H4 (cell line): ENCODE results near the gene BCLAF1. TPM values are rescaled to one million over a fixed set of nuclear protein-coding genes. Genes with fewer than 3 reads are reported as not detected.

Experiments used
- DNase-seq: peaks from one replicate; pipeline ENCODE4 v3.0.0-alpha.2; 2015; ENCODE audit warnings: low spot score
- total RNA-seq: library from RNA; depleted of rRNA; stranded (reverse); fragments of >200 nt; shearing (Covaris generic); gene quantifications from 2 replicates; pipeline ENCODE4 v1.2.3, GENCODE V29; 2014; rRNA removed

BCLAF1 gene
- 70.0 and 71.3 TPM in 2 replicates for total RNA-seq

GRCh38 chr6:136289579-136290409, at the start of gene BCLAF1:
Gene BCLAF1 (minus strand): TSS chr6:136289846. CDS start chr6:136279866, 9,980 bp downstream.
- peak; percentile 95 for DNase-seq

- DNase-seq: no peak
Observed at GRCh38 chr6:136338486-136338885, 48.8 kb upstream of the BCLAF1 start.

GRCh38 chr6:136337606-136338005, 48.0 kb upstream of the BCLAF1 start:
- no peak for DNase-seq

GRCh38 chr6:136337121-136337520, 47.5 kb upstream of the BCLAF1 start:
- no peak for DNase-seq

GRCh38 chr6:136335736-136336363, 46.2 kb upstream of the BCLAF1 start:
- DNase-seq: no peak

GRCh38 chr6:136334853-136335252, 45.2 kb upstream of the BCLAF1 start:
- DNase-seq: no peak

GRCh38 chr6:136334465-136334846, 44.8 kb upstream of the BCLAF1 start:
- DNase-seq: no peak

- DNase-seq: no peak
Observed at GRCh38 chr6:136333824-136334464, 44.3 kb upstream of the BCLAF1 start.

- DNase-seq: no peak
Observed at GRCh38 chr6:136331461-136331860, 41.8 kb upstream of the BCLAF1 start.

GRCh38 chr6:136330634-136331033, 41.0 kb upstream of the BCLAF1 start:
- DNase-seq: no peak

GRCh38 chr6:136326038-136326553, 36.5 kb upstream of the BCLAF1 start:
- DNase-seq: no peak

- no peak for DNase-seq
Observed at GRCh38 chr6:136324686-136325380, 35.2 kb upstream of the BCLAF1 start.

GRCh38 chr6:136323431-136324112, 33.9 kb upstream of the BCLAF1 start:
- DNase-seq: no peak

GRCh38 chr6:136319732-136320131, 30.1 kb upstream of the BCLAF1 start:
- DNase-seq: no peak

- no peak for DNase-seq
Observed at GRCh38 chr6:136318676-136319075, 29.0 kb upstream of the BCLAF1 start.

GRCh38 chr6:136317971-136318370, 28.3 kb upstream of the BCLAF1 start:
- DNase-seq: no peak

- DNase-seq: peak; percentile 25
Observed at GRCh38 chr6:136317021-136317694, 27.5 kb upstream of the BCLAF1 start.

GRCh38 chr6:136315594-136315993, 25.9 kb upstream of the BCLAF1 start:
- no peak for DNase-seq

- no peak for DNase-seq
Observed at GRCh38 chr6:136312975-136313374, 23.3 kb upstream of the BCLAF1 start.

- DNase-seq: no peak
Observed at GRCh38 chr6:136309729-136310311, 20.2 kb upstream of the BCLAF1 start.
